NCI-H1694 (cell line): ENCODE data around the gene COL18A1.

Experiments
- DNase-seq: peaks from one replicate; lab custom pipeline; 2025; lab: John Stamatoyannopoulos, UW

The COL18A1 gene

DNA sequence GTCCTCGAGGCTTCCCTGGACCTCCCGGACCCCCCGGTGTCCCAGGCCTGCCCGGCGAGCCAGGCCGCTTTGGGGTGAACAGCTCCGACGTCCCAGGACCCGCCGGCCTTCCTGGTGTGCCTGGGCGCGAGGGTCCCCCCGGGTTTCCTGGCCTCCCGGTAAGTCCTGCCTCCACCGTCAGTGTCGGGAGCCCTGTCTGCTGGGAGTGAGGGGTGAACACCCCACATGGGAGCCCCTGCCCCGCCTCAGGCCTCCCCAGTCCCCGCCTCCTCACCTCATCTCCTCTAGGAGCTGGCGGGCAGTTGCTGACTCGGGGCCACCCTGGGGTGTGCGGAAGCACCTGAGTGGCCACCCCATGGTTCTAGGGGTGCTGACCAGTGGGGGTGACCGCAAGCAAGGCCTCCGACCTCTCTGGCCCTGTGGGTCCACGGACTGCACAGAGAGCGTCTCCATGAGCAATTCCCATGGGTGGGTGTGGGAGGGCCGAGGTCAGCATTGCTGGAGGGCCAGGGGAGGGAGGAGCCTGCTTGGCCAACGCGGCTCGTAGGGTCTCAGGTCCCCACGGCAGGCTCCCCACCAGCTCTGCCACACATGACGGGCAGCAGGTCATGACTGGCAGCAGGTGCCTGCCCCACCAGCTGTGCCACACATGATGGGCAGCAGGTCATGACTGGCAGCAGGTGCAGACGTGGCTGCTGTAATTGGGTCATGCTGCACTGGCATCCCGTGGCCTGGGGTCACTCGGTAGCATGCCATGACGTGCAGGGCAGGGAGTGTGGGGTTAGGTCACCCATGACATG lies 75.9 kb downstream of the COL18A1 start:
- no peak for DNase-seq

DNA sequence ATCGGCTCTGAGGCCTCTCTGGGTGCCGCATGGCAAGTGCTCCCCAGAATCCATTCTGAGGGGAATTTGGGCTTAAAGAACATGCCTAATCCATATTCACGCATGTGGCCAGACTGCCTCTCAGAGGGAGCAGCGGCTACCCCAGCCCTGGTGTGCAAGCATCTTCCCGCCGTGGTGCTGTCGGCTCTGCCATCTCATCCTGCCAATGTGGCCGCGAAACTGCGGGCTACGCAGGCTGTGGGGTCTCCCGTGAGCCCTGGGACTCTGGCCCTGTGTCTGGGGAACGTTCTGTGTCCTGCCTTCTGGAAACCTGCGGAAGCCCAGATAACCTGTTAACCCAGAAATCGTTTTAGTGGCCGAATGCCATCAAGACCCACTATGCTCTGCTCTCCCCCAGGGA lies 76.6 kb downstream of the COL18A1 start:
- DNase-seq: no peak

DNA sequence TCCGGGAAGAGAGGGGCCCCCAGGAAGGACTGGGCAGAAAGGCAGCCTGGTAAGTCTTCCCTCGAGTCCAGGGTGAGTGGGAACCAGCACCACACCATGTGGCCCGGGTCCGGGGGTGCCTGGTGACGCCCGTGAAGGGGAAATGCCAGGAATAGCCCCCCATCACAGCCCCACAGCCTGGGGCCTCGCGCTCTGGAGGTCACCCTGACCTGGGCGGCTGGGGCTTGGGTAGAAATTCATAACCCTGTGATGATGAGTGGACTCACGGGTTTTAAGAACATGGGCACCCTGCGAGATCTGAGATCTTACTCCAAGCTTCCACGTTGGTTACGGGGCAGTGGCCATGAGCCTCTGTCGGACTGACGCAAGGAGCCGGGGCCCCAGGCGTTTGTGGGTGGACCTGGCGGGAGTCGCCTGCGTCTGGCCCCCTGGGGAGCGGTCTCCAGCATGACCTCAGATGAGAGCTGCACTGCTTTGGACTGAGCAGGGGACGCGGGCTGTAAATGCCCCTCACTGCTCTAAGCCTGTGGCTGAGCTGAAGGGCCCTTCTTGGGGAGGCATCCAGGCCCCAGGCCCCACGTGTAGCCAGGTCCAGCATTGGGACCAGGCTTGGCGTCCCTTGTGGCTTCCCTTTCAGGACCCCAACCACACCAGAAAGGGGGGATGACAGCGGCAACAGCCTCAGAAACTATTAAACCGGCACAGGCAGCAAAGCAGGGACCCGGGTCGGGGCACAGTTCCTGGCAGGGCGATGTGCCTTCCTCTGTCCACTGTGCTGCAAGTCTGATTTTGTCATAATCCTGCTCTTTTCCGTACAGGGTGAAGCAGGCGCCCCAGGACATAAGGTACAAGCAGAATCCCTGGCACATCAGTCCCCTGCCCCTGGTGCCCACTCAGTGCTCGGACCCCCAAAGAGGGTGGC lies 77.3 kb downstream of the COL18A1 start:
- DNase-seq: no peak

DNA sequence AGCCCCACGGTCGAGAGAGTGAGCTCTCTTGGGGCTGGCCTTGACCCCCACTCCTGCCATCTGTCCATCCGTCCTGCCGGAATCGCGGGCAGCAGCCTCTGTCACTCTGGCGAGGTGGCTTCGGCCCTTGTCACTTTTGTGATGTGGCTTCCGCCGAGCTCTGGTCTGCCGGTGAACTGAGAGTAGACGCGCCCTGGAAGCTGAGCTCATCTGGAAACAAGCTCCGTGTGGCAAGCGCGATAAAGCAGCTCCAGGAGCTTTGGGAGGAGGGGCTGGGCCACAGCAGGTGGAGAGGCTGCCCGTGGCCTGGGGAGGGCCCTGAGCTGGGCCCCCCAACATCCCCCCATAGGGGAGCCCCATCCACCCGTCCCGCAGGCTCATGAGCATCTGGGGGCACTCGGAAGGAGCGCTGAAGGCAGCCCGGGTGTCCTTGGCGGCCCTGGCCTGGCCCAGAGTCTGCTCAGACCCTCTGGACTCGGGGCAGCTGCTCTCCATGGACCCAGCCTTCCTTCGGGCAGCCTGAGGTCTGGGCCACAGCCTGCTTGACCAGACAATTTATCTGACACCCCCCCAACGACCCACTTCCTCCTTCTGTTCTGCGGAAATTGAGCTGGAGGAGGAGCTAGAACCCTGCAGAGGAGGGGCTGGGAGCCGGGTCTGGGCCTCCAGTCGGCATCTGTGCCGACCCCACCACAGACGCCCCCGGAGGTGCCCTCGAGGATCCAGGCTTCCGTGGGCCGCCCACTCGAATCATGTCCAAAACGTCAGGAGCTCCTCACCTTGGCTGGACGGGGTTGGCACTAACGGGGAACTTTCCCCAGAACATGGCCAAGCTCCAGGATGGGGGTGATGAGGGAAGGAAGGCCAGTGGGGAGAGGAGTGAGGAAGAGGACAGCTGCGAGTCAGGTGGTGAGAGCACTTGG lies 78.2 kb downstream of the COL18A1 start:
- no peak for DNase-seq

DNA sequence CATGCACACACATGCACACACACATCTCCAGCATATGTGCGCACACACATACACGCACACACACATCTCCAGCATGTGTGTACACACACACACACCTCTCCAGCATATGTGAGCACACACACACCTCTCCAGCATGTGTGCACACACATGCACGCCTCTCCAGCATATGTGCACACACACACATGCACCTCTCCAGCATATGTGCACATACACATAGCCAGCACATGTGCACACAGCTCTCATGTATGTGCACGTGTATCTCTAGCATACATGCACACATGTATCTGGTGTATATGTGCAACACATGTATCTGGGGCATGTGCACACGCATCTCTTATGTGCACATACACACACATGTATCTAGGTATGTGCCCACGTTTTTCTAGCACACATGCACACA lies 79.4 kb downstream of the COL18A1 start:
- DNase-seq: no peak

DNA sequence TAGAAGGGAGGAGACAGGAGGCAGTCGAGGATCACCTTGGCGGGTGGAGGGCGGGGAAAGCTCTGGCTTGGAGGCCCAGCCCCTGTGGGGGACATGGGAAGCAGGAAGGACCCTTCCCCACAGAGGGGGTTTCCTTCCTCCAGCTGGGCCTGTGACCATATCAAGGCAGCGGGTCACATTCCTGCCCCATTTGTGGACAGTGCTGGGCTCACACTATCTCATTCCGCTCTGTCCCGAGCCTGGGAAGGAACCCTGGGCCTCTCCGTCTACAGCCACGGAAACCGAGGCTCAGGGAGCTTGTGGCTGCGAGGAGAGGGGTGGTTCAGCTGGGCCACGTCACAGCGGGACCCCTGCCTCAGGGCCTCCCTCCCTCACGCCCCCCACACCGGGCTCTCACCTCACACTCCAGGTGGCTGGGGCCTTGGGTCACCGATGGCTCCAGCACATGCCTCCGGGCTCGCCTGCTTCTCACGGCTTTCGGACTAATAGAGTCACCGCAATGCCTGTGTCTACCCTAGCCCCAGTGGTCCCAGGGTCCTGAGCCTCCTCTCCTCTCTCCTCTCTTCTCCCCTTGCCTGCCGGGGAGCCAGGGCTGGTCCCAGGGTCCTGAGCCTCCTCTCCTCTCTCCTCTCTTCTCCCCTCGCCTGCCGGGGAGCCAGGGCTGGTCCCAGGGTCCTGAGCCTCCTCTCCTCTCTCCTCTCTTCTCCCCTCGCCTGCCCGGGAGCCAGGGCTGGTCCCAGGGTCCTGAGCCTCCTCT lies 80.9 kb downstream of the COL18A1 start:
- no peak for DNase-seq

DNA sequence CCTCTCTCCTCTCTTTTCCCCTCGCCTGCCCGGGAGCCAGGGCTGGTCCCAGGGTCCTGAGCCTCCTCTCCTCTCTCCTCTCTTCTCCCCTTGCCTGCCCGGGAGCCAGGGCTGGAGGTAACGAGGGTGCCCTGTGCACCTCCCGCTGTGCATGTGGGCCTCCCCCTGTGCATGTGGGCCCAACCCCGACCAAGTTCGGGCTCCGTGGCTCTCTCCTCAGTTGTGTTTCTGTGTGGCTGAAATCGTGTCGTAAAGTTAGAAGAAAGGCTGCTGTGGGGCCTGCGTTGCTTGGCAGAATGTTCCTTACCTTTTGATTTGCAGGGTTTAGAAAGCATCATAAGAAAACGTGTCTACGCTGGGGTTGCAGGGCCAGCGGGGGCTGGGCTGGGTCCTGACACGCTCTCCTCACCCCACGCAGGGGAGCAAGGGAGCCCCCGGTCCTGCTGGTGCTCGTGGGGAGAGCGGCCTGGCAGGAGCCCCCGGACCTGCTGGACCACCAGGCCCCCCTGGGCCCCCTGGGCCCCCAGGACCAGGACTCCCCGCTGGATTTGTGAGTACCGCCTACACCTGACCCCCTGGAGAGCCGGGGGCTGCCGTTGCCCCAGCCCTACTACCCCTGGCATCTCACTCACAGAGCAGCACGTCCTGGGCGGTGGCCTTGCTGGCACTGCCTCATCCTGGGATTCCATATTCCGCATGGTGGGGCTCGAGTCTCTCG lies 81.6 kb downstream of the COL18A1 start:
- DNase-seq: no peak

DNA sequence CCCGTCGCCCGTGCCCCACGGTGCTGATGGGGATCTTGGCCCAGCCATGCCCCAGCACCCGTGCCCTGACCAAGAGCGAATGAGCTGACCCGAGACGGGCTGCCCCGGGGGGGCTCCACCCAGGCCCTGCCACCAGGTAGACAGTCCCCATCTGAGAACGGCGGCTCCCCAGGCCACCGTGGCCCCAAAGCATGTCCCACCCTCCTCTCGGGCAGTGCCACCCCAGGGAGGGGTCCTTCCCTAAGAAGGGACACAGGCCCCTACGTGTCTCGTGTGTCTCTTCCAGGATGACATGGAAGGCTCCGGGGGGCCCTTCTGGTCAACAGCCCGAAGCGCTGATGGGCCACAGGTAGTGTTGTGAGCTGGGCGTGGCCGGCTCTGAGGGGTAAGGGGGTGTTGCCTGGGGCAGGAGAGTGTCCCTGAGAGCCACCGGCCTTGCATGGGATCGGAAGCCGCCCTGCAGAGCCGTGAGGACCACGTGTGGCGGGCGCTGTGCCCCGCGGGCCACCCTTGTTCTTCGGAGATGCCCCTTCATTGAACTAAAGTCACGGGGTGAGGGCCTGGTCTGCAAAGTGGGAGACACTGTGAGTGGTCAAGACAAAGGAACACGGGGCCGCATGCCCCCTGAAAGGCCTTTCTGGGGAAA lies 82.3 kb downstream of the COL18A1 start:
- no peak for DNase-seq

DNA sequence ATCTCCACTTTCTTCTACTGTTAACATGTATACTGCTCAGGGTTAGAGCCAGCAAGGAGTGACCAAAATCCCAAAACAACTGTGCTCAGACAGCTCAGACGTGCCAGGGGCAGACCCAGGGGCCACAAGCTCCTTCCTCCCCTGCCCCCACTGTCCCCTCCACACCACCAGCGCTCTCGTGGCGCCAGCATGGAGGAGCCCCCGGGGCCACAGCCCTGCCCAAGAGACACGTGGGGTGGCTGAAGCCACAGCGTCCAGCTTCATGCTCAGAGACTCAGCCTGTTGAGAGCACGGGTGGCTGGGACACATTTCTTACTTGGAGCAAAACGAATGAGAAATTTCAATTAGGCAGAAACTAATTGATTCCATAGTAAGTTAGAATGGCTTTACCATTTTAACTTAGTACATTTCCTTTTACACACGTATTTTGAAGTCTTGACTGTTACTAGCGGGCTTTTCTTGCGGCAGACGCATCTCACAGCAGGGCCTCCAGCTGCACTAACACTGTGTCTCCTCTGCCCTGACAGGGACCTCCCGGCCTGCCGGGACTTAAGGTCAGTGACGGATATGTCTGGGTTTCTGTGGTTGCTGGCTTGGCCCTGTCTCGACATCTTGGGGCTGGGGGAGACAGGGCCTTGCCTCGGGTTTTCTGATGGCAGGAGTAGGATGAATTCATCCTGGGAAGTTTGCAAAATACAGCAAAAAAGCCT lies 83.1 kb downstream of the COL18A1 start:
- DNase-seq: no peak

DNA sequence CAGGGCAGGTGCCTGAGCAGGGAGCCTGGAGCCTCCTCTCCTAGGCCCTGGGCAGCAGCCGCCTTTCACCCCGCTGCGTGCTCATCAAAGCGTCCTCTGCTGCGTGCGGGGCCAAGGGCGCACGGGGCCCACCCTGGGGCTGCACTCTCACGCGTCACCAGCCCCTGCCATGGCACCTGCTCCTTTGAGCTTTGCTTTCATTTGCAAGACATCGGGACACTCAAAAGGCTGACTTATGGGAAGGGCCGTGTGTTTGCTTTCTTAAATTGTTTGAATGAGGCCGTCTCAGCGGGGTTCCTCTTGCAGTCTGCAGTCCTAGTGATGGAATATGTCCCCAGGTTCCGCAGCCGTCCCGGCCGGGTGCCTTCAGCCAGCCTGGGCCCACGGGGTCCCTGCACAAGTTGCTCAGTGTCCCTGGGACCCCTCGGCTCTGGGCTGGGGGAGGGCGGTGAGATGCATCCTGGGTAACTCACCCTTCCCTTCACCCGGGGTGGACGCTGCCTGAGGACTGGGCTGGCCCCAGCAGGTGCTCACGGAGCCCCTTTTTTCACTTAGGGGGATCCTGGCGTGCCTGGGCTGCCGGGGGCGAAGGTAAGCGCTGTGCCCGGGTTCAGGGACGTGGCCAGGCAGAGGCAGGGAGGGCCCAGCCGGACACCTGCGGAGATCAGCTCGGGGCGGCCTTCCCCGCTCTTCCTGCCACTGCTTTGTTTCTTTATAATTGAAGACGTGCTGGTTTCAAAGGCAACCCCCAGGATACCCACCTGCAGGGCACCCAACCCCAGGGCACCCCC lies 84.2 kb downstream of the COL18A1 start:
- DNase-seq: no peak

DNA sequence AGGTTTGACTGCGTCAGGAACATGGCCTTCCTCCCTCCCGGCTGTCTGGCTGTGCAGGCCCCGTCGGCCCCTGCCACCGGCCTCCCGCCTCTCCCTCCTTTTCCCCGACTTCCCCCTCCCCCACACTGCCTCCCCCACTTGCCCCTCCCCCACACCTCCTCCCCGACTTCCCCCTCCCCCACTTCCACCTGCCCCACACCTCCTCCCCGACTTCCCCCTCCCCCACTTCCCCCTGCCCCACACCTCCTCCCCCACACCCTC lies 84.7 kb downstream of the COL18A1 start:
- DNase-seq: no peak

DNA sequence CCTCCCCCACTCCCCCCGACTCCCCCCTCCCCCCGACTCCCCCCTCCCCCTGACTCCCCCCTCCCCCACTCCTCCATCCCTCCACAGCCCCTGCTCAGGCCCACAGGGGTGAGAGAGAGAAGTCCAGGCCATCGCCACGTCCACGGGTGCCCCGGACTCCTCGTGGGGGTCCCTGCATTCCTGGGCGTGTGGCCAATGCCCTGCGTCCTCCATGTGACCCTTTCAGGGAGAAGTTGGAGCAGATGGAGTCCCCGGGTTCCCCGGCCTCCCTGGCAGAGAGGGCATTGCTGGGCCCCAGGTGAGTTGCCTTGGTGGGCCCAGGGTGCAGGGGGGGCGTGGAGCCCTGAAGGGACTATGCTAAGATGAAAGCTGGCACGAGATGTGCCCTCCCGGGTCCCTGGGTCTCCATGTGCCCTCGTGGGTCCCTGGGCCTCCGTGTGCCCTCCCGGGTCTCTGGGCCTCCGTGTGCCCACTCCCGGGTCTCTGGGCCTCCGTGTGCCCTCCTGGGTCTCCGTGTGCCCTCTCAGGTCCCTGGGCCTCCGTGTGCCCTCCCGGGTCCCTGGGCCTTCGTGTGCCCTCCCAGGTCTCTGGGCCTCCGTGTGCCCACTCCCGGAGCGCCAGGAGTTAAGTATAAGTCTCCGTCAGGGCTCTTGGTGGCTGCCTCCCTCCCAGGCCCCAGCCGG lies 85.2 kb downstream of the COL18A1 start:
- DNase-seq: no peak

DNA sequence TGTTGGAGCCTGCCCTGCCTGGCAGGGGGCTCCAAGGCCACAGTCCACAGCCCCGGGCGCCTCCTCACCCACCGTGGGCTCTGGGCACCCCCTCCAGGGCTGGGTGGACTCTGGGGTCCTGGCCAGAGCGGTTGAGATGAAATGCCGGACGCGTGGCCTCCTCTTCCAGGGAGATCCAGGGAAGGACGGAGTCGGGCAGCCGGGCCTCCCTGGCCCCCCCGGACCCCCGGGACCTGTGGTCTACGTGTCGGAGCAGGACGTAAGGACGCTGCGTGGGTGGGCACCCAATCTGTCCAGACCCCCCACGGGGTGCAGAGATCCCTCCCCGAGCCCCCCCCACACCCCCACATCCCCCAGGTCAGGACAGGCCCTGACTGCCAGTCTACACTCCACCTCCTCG lies 86.1 kb downstream of the COL18A1 start:
- no peak for DNase-seq

DNA sequence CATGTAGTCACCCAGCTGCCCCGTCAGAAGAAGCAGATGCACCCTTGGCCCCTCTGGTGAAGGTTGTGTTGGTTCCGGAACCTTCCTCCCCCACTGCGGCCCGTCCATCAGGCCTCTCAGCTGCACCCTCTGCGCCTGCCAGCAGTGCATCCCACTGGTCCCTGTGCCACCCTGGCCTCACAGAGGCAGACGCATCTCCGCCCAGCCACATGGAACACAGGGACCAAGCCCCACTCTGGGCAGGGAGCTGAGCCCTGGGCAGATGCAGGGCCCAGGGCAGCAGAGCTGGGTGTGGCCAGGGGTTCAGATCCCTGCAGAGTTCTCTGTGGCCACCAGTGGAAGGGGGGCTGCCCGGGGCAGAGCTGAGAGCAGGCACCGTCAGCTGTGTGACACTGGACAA lies 86.7 kb downstream of the COL18A1 start:
- no peak for DNase-seq

DNA sequence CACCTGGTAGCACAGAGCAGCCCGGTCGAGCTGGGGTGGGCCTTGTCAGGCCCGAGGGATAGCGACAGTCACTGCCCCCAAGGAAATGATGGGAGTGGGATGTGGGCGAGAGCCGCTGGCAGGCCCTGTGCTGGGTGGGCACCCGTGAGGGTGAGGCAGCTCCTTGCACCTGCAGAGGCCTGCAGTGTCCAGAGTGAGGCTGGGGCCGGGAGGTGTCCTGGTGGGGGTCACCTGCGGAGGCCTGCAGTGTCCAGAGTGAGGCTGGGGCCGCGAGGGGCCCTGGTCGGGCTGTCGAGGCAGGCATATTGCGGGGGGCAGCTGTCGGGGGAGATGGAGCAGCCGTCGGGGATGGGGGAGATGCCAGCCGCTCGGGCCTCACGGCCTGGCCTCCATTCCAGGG lies 87.8 kb downstream of the COL18A1 start:
- no peak for DNase-seq

DNA sequence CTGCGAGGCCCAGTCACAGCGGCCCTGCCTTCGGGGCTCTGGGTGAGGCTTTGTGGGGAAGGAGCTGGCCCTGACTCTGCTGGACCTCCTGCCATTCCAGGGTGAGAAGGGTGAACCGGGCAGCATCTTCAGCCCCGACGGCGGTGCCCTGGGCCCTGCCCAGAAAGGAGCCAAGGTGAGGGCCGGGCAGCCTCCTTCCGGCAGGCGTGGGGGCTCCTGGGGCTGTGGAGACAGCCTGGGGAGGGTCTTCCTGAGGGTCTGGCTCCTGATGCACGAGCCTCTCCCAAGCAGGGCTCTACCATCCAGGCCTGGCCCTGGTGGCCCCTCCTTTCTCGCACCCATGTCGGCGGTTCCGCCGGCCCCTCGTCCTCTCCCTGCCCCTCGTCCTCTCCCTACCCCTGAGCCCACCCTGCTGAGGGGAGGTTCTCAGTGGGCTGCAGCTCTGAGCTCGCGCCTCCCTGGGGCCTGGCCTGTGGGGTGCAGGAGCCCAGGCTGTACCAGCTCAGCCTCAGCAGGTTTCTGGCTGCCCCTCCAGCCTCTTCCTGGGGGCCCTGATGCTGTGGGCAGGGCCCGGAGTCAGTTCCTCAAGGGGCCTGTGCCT lies 88.5 kb downstream of the COL18A1 start:
- no peak for DNase-seq

DNA sequence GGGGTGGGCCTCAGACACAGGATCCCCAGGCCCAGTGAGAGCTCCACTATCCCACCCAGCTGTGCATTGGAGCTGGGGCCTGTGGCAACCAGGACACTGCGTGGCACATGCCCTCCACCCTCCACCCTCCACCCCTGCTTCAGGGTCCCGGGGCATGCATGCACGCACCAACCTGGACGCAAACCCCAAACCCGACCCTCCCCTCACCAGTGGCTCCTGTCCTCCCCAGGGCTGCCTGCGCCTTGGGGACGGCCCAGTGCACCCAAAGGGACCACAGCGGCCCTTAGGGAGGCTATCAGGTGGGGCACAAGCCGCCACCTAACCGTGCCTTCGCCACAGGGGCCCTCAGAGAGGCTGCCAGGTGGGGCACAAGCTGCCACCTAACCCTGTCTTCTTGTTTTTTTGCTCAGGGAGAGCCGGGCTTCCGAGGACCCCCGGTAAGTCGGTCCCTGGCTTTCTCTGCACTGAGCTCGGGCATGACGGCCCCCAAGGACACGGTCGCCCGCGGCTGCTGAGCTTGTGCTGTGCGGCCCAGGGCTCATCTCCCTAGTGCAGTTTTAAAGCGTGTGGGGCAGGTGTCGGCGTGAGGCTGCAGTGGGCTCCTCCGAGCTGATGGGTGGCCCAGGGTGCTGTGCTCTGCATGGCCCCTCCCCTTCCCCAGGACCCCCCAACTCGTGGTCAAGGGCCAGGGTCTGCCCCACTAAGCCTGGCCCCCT lies 89.3 kb downstream of the COL18A1 start:
- DNase-seq: no peak
